ENCODE measurements around the gene MFN1.

GRCh38 chr3:179414804-179415203 lies 67.3 kb downstream of the MFN1 start:
- TF ChIP-seq CTCF (IDR thresholded peaks at IDR 0.05) = no peak
- no peak for TF ChIP-seq ZFX (IDR thresholded peaks at IDR 0.05; ENCODE audit: borderline replicate concordance)
